Retinal pigment epithelial cell (primary cell): Measurements from ENCODE around the gene DOCK4.

Source experiments
- DNase-seq: peaks from one replicate; pipeline ENCODE4 v3.0.0-alpha.2; 2010; ENCODE audit warnings: low read depth
- H3K4me3 ChIP-seq: 2 replicates; pipeline ENCODE4 v1.5.1; 2011; ENCODE audit warnings: mild to moderate bottlenecking, low read length, control low read depth, moderate library complexity
- TF ChIP-seq, protein P1 (sequence below): conservative IDR thresholded peaks from 2 replicates; pipeline ENCODE4 v1.5.1; 2011; ENCODE audit warnings: low read depth, low read length, control low read depth, inconsistent platforms

DOCK4 gene

GRCh38 chr7:112152186-112152585, 54.0 kb downstream of the DOCK4 start:
- DNase-seq: no peak
- H3K4me3 ChIP-seq: no peak overlapping the region

DNA sequence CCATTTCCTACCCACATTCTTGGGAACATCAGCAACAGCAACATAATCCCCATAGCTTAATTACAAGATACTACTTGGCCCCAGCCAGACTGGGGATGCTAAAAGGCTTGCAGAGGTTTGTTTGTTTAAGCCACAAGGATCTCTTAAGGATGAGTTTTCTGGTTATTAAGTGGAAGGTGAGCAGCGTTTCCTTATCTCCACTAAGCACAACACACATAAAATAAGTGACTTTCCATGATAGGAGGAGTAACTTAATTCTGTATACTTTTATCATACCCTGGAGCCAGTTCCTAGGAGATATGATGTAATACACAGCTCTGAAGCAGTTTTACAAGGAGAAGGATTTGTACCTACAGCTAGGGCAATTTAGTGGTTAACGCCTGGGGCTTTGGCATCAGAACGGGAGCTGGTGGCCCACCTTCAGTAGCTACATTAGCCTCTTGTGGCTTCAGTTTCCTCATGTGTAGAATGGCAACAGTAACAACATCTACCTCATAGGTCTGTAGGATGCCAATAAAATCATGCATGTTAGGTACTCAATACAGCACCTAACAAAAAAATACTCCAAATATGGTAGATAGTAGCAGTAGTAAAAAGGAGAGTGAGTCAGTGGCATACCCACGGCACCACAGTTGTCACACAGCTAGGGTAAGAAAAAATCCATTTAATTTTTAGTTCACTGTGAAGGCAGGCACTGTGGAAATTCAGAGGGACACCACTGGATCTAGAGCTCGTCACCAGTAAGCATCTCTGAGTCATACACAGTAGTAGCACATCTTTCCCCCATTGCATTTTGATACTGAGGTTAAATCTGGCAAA, 55.2 kb downstream of the DOCK4 start:
- DNase-seq: no peak
- TF ChIP-seq, protein P1, sequence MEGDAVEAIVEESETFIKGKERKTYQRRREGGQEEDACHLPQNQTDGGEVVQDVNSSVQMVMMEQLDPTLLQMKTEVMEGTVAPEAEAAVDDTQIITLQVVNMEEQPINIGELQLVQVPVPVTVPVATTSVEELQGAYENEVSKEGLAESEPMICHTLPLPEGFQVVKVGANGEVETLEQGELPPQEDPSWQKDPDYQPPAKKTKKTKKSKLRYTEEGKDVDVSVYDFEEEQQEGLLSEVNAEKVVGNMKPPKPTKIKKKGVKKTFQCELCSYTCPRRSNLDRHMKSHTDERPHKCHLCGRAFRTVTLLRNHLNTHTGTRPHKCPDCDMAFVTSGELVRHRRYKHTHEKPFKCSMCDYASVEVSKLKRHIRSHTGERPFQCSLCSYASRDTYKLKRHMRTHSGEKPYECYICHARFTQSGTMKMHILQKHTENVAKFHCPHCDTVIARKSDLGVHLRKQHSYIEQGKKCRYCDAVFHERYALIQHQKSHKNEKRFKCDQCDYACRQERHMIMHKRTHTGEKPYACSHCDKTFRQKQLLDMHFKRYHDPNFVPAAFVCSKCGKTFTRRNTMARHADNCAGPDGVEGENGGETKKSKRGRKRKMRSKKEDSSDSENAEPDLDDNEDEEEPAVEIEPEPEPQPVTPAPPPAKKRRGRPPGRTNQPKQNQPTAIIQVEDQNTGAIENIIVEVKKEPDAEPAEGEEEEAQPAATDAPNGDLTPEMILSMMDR: no peak
- H3K4me3 ChIP-seq: no peak overlapping the region

More at GRCh38 chr7:112152186-112152585, 54.0 kb downstream of the DOCK4 start:
- TF ChIP-seq, protein P1: no peak

DNA sequence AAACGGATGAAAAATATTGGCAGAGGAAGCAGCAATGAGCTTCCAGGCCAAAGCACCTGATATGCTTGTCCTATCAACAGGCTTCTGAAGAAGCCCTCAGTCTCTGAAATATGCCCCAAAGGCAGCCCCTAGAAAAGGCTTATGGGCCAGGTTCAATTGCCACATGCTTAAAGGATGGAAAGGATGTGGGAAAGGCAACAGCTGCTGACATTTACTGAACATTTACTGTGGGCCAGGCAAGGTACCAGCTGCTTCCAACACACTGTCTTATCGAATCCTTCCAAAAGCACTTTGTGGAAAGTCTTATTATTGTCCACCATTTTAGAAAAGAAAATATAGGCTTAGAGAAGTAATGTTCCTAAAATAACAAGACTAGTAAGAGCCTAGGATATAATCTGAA, 56.5 kb downstream of the DOCK4 start:
- TF ChIP-seq, protein P1: no peak
- no peak for DNase-seq
- H3K4me3 ChIP-seq: no peak overlapping the region

- no peak for DNase-seq
- TF ChIP-seq, protein P1: no peak
- H3K4me3 ChIP-seq: no peak overlapping the region
These were observed 58.3 kb downstream of the DOCK4 start for GRCh38 chr7:112147793-112148361.

GRCh38 chr7:112145206-112145605, 61.0 kb downstream of the DOCK4 start:
- no peak overlapping the region for H3K4me3 ChIP-seq
- TF ChIP-seq, protein P1: no peak
- DNase-seq: no peak

GRCh38 chr7:112144284-112145059, 61.7 kb downstream of the DOCK4 start:
- TF ChIP-seq, protein P1: no peak
- H3K4me3 ChIP-seq: no peak overlapping the region
- no peak for DNase-seq

DNA sequence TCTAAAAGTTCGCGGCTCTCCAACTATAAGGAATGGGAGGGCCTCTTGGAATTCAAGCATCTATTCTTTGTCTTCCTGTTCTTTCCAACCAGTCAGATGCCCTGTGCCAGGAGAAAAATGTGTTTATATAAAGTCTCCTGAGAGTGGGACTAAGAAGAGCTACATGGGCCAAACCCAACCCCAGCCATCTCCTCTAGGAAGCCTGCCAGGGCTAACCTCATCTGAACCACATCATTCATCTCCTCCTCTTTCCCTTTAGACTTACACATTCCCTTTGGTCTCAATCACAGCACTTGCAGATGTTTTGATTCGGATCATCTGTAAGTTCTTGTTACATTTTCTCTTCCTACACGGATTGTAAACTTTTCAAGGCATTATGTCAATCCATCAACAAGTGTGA, 62.6 kb downstream of the DOCK4 start:
- H3K4me3 ChIP-seq: no peak overlapping the region
- DNase-seq: no peak
- TF ChIP-seq, protein P1: no peak
